Nephron progenitor cell (in vitro differentiated cells): ENCODE results near the gene MAP1LC3B.

ENCODE experiments used
- DNase-seq: peaks from one replicate; pipeline ENCODE4 v3.0.0; 2021
- H3K27ac Mint-ChIP-seq: 2 replicates; pipeline ENCODE4 v1.8.0; 2021; ENCODE audit warnings: mild to moderate bottlenecking, moderate library complexity, mixed read lengths
- H3K27me3 Mint-ChIP-seq: 2 replicates; pipeline ENCODE4 v1.8.0; 2021; ENCODE audit warnings: mild to moderate bottlenecking, low read depth, mixed read lengths; ENCODE audit not compliant: poor library complexity
- H3K36me3 Mint-ChIP-seq: 2 replicates; pipeline ENCODE4 v1.8.0; 2021; ENCODE audit warnings: low read depth, mixed read lengths
- H3K4me1 Mint-ChIP-seq: 2 replicates; pipeline ENCODE4 v1.8.0; 2021; ENCODE audit warnings: mixed read lengths
- H3K4me3 Mint-ChIP-seq: 2 replicates; pipeline ENCODE4 v1.8.0; 2021; ENCODE audit warnings: mild to moderate bottlenecking, moderate library complexity, mixed read lengths
- H3K9me3 Mint-ChIP-seq: 2 replicates; pipeline ENCODE4 v1.8.0; 2021; ENCODE audit warnings: mild to moderate bottlenecking, moderate library complexity, mixed read lengths
- TF ChIP-seq, protein P1 (sequence below): fragments of 200-600 bp; sonication (generic); IDR thresholded peaks from 2 replicates; pipeline ENCODE4 v1.5.0; 2021; ENCODE audit warnings: antibody characterized with exemption

Gene MAP1LC3B

GRCh38 chr16:87363771-87364455, 28.2 kb upstream of the MAP1LC3B start:
- no peak overlapping the region for H3K4me3 Mint-ChIP-seq
- peaks cover 7% of the 10 kb centered on the region for H3K27me3 Mint-ChIP-seq
- peak overlapping the region; percentile 82 for H3K27ac Mint-ChIP-seq
- TF ChIP-seq, protein P1, sequence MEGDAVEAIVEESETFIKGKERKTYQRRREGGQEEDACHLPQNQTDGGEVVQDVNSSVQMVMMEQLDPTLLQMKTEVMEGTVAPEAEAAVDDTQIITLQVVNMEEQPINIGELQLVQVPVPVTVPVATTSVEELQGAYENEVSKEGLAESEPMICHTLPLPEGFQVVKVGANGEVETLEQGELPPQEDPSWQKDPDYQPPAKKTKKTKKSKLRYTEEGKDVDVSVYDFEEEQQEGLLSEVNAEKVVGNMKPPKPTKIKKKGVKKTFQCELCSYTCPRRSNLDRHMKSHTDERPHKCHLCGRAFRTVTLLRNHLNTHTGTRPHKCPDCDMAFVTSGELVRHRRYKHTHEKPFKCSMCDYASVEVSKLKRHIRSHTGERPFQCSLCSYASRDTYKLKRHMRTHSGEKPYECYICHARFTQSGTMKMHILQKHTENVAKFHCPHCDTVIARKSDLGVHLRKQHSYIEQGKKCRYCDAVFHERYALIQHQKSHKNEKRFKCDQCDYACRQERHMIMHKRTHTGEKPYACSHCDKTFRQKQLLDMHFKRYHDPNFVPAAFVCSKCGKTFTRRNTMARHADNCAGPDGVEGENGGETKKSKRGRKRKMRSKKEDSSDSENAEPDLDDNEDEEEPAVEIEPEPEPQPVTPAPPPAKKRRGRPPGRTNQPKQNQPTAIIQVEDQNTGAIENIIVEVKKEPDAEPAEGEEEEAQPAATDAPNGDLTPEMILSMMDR: no peak
- no peaks in the 10 kb centered on the region for H3K9me3 Mint-ChIP-seq
- peaks cover 41% of the 10 kb centered on the region for H3K36me3 Mint-ChIP-seq
- peaks cover 44% of the 10 kb centered on the region for H3K4me1 Mint-ChIP-seq
- DNase-seq: peak; percentile 34

- peaks cover 55% of the 10 kb centered on the region for H3K4me1 Mint-ChIP-seq
- TF ChIP-seq, protein P1: no peak
- no peak for DNase-seq
- no peaks in the 10 kb centered on the region for H3K9me3 Mint-ChIP-seq
- peaks cover 31% of the 10 kb centered on the region for H3K36me3 Mint-ChIP-seq
- peaks cover 10% of the 10 kb centered on the region for H3K27me3 Mint-ChIP-seq
- no peak overlapping the region for H3K4me3 Mint-ChIP-seq
- no peak overlapping the region for H3K27ac Mint-ChIP-seq
These were observed 27.0 kb upstream of the MAP1LC3B start for GRCh38 chr16:87365021-87365713.

- Mint-ChIP-seq H3K27ac (peak overlapping the region; percentile 45), H3K36me3 (peaks cover 20% of the 10 kb centered on the region), H3K4me3 (no peak overlapping the region), H3K9me3 (no peaks in the 10 kb centered on the region), H3K4me1 (peaks cover 64% of the 10 kb centered on the region), H3K27me3 (peaks cover 10% of the 10 kb centered on the region)
- TF ChIP-seq, protein P1: no peak
- no peak for DNase-seq
These were observed 25.8 kb upstream of the MAP1LC3B start for GRCh38 chr16:87366288-87366687.

GRCh38 chr16:87366930-87367329, 25.2 kb upstream of the MAP1LC3B start:
- Mint-ChIP-seq H3K4me1 (peaks cover 70% of the 10 kb centered on the region), H3K36me3 (peaks cover 14% of the 10 kb centered on the region), H3K4me3 (no peak overlapping the region), H3K27ac (no peak overlapping the region), H3K9me3 (no peaks in the 10 kb centered on the region), H3K27me3 (peaks cover 10% of the 10 kb centered on the region)
- TF ChIP-seq, protein P1: no peak
- no peak for DNase-seq

GRCh38 chr16:87367529-87367928, 24.6 kb upstream of the MAP1LC3B start:
- no peaks in the 10 kb centered on the region for H3K9me3 Mint-ChIP-seq
- peaks cover 71% of the 10 kb centered on the region for H3K4me1 Mint-ChIP-seq
- no peak for DNase-seq
- peaks cover 12% of the 10 kb centered on the region for H3K36me3 Mint-ChIP-seq
- H3K27ac Mint-ChIP-seq: peak overlapping the region; percentile 31
- TF ChIP-seq, protein P1: no peak
- peaks cover 10% of the 10 kb centered on the region for H3K27me3 Mint-ChIP-seq
- no peak overlapping the region for H3K4me3 Mint-ChIP-seq
